GM12892 (cell line): ENCODE results near the gene FGF13.

Experiments used
- POLR2A ChIP-seq: IDR thresholded peaks from 2 replicates; pipeline ENCODE4 v1.6.1; 2011; ENCODE audit warnings: low read depth, low read length, control low read depth
- POLR2AphosphoS5 ChIP-seq: IDR thresholded peaks from 2 replicates; pipeline ENCODE4 v1.6.1; 2011; ENCODE audit warnings: low read depth, low read length, control low read depth

DNA sequence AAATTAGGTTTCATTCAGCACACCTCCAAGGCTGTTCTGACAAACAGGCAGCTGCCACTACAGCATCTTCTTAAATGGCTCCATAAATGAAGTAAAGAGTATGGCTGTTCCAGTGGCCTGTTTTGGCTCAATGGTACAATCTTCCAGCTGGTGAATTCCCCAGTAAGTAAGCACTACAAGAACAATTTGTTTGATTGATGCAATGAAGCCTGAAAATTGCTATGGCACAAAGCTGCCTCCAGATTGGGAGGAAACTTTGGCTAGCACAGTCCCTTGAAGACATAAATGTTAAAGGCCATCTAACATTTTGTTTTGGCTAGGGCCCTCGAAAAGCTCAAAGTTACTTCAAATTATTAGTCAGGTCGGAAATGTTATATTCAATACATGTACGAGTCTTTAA, 47.5 kb downstream of the FGF13 start:
- no peak for TF ChIP-seq POLR2AphosphoS5
- no peak for TF ChIP-seq POLR2A
